Nephron progenitor cell (in vitro differentiated cells): ENCODE results near the gene KIFC1.
"Not testable (repeated sequence)": the region's sequence is repeated elsewhere in the genome, so short reads cannot be mapped to it uniquely, and the experiment has no call there.

Experiments
- DNase-seq: peaks from one replicate; pipeline ENCODE4 v3.0.0; 2021
- H3K27ac Mint-ChIP-seq: 2 replicates; pipeline ENCODE4 v1.8.0; 2021; ENCODE audit warnings: mild to moderate bottlenecking, moderate library complexity, mixed read lengths
- H3K27me3 Mint-ChIP-seq: 2 replicates; pipeline ENCODE4 v1.8.0; 2021; ENCODE audit warnings: mild to moderate bottlenecking, low read depth, mixed read lengths; ENCODE audit not compliant: poor library complexity
- H3K36me3 Mint-ChIP-seq: 2 replicates; pipeline ENCODE4 v1.8.0; 2021; ENCODE audit warnings: low read depth, mixed read lengths
- H3K4me1 Mint-ChIP-seq: 2 replicates; pipeline ENCODE4 v1.8.0; 2021; ENCODE audit warnings: mixed read lengths
- H3K4me3 Mint-ChIP-seq: 2 replicates; pipeline ENCODE4 v1.8.0; 2021; ENCODE audit warnings: mild to moderate bottlenecking, moderate library complexity, mixed read lengths
- H3K9me3 Mint-ChIP-seq: 2 replicates; pipeline ENCODE4 v1.8.0; 2021; ENCODE audit warnings: mild to moderate bottlenecking, moderate library complexity, mixed read lengths
- CTCF ChIP-seq: fragments of 200-600 bp; sonication (generic); IDR thresholded peaks from 2 replicates; pipeline ENCODE4 v1.5.0; 2021; ENCODE audit warnings: antibody characterized with exemption

The KIFC1 gene

GRCh38 chr6:33392595-33392948 is 949 bp downstream of the KIFC1 start:
- peaks cover 4% of the 10 kb centered on the region for H3K9me3 Mint-ChIP-seq
- H3K4me3 Mint-ChIP-seq, result peak overlapping the region; percentile 91
- DNase-seq, result no peak
- no peaks in the 10 kb centered on the region for H3K27me3 Mint-ChIP-seq
- H3K36me3 Mint-ChIP-seq, result peaks cover 23% of the 10 kb centered on the region
- no peak for TF ChIP-seq CTCF
- peak overlapping the region; percentile 80 for H3K27ac Mint-ChIP-seq
- peaks cover 55% of the 10 kb centered on the region for H3K4me1 Mint-ChIP-seq

- peak overlapping the region; percentile 91 for H3K4me3 Mint-ChIP-seq
- peak overlapping the region; percentile 80 for H3K27ac Mint-ChIP-seq
- peaks cover 27% of the 10 kb centered on the region for H3K36me3 Mint-ChIP-seq
- no peak for TF ChIP-seq CTCF
- H3K9me3 Mint-ChIP-seq, result peaks cover 4% of the 10 kb centered on the region
- no peak for DNase-seq
- H3K27me3 Mint-ChIP-seq, result no peaks in the 10 kb centered on the region
- H3K4me1 Mint-ChIP-seq, result peaks cover 57% of the 10 kb centered on the region
These were observed 1.4 kb downstream of the KIFC1 start for GRCh38 chr6:33392979-33393378.

- H3K4me3 Mint-ChIP-seq, result no peak overlapping the region
- peaks cover 40% of the 10 kb centered on the region for H3K4me1 Mint-ChIP-seq
- TF ChIP-seq CTCF, result no peak
- DNase-seq, result no peak
- H3K36me3 Mint-ChIP-seq, result peaks cover 54% of the 10 kb centered on the region
- peak overlapping the region; percentile 57 for H3K27ac Mint-ChIP-seq
- H3K9me3 Mint-ChIP-seq, result no peaks in the 10 kb centered on the region
- H3K27me3 Mint-ChIP-seq, result no peaks in the 10 kb centered on the region
These were observed 5.9 kb downstream of the KIFC1 start for GRCh38 chr6:33397541-33397940.

- not testable (repeated sequence) for H3K27ac Mint-ChIP-seq, DNase-seq, H3K27me3 Mint-ChIP-seq, H3K9me3 Mint-ChIP-seq, H3K4me3 Mint-ChIP-seq
- H3K4me1 Mint-ChIP-seq, result peaks cover 32% of the 10 kb centered on the region
- peaks cover 53% of the 10 kb centered on the region for H3K36me3 Mint-ChIP-seq
These were observed 7.0 kb downstream of the KIFC1 start for GRCh38 chr6:33398601-33399000.

GRCh38 chr6:33399881-33400280 is 8.3 kb downstream of the KIFC1 start:
- H3K27me3 Mint-ChIP-seq, H3K27ac Mint-ChIP-seq, H3K4me3 Mint-ChIP-seq, H3K9me3 Mint-ChIP-seq, DNase-seq: not testable (repeated sequence)
- H3K36me3 Mint-ChIP-seq, result peaks cover 61% of the 10 kb centered on the region
- peaks cover 19% of the 10 kb centered on the region for H3K4me1 Mint-ChIP-seq

- H3K9me3 Mint-ChIP-seq, result no peaks in the 10 kb centered on the region
- H3K4me3 Mint-ChIP-seq, result no peak overlapping the region
- no peak for TF ChIP-seq CTCF
- H3K27me3 Mint-ChIP-seq, result peaks cover 3% of the 10 kb centered on the region
- DNase-seq, result no peak
- H3K4me1 Mint-ChIP-seq, result peaks cover 12% of the 10 kb centered on the region
- H3K36me3 Mint-ChIP-seq, result peaks cover 46% of the 10 kb centered on the region
- H3K27ac Mint-ChIP-seq, result no peak overlapping the region
These were observed 13.3 kb downstream of the KIFC1 start for GRCh38 chr6:33404884-33405283.

GRCh38 chr6:33405386-33405940 is 13.8 kb downstream of the KIFC1 start:
- DNase-seq, result no peak
- Mint-ChIP-seq H3K36me3 (peaks cover 41% of the 10 kb centered on the region), H3K4me3 (no peak overlapping the region), H3K4me1 (peaks cover 15% of the 10 kb centered on the region), H3K27me3 (peaks cover 3% of the 10 kb centered on the region), H3K27ac (peak overlapping the region; percentile 39), H3K9me3 (no peaks in the 10 kb centered on the region)
- TF ChIP-seq CTCF, result no peak
